ENCODE results near the gene VGLL4.

DNA sequence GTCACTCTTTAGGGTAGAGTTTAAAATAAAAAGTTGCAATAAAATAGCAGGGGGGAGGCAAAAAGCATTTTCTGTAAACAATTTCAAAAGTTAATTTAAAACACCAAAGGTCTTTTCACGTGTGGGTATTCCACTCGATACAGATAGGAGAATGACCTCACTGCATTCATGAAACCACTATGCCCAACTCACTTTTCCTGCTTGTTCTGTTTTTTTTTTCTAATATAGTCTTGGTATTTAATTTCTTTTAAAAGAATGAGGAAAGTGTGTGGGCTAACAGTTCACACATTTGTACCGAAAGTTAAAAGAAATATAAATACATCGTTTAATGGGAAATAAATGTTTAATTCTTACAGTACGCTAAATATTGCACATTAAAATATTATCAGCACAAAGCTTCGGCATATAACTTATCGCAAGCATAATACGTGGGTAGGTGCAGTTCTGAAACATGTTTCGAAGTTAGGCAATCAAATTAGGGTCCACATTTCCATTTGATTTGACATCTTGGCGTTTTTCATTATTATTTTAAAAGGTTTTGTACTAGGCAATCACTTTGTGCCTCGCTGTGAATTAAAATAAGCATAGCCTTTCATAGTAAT, 41.4 kb downstream of the VGLL4 start:
- TF ChIP-seq, protein P1, sequence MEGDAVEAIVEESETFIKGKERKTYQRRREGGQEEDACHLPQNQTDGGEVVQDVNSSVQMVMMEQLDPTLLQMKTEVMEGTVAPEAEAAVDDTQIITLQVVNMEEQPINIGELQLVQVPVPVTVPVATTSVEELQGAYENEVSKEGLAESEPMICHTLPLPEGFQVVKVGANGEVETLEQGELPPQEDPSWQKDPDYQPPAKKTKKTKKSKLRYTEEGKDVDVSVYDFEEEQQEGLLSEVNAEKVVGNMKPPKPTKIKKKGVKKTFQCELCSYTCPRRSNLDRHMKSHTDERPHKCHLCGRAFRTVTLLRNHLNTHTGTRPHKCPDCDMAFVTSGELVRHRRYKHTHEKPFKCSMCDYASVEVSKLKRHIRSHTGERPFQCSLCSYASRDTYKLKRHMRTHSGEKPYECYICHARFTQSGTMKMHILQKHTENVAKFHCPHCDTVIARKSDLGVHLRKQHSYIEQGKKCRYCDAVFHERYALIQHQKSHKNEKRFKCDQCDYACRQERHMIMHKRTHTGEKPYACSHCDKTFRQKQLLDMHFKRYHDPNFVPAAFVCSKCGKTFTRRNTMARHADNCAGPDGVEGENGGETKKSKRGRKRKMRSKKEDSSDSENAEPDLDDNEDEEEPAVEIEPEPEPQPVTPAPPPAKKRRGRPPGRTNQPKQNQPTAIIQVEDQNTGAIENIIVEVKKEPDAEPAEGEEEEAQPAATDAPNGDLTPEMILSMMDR (IDR thresholded peaks at IDR 0.05) = no peak
- no peak for TF ChIP-seq POLR2A (IDR thresholded peaks at IDR 0.05)

Data from lower leg skin (tissue), 3 donors.